ENCODE results near the gene PWP1.
"Not testable (repeated sequence)": the region's sequence is repeated elsewhere in the genome, so short reads cannot be mapped to it uniquely, and the experiment has no call there.

The PWP1 gene

GRCh38 chr12:107668320-107669098, 17.1 kb upstream of the PWP1 start:
- Histone ChIP-seq H2AFZ (ENCODE audit: low read length, unreplicated experiment) (no peak overlapping the region), H3K27me3 (ENCODE audit: insufficient read depth, low read length) (peaks cover 77% of the 10 kb centered on the region), H3K79me2 (ENCODE audit: control insufficient read depth, insufficient read depth, low read length, unreplicated experiment) (no peaks in the 10 kb centered on the region), H3K4me1 (ENCODE audit: control insufficient read depth, insufficient read depth, low read length, unreplicated experiment) (no peaks in the 10 kb centered on the region), H3K36me3 (ENCODE audit: insufficient read depth, low read length) (no peaks in the 10 kb centered on the region), H3K27ac (ENCODE audit: low read depth, low read length) (no peak overlapping the region), H3K4me3 (ENCODE audit: low read depth, low read length) (no peak overlapping the region)

GRCh38 chr12:107669946-107670345, 15.7 kb upstream of the PWP1 start:
- Histone ChIP-seq H2AFZ (ENCODE audit: low read length, unreplicated experiment) (no peak overlapping the region), H3K79me2 (ENCODE audit: control insufficient read depth, insufficient read depth, low read length, unreplicated experiment) (no peaks in the 10 kb centered on the region), H3K4me1 (ENCODE audit: control insufficient read depth, insufficient read depth, low read length, unreplicated experiment) (no peaks in the 10 kb centered on the region), H3K36me3 (ENCODE audit: insufficient read depth, low read length) (no peaks in the 10 kb centered on the region), H3K4me3 (ENCODE audit: low read depth, low read length) (no peak overlapping the region), H3K27me3 (ENCODE audit: insufficient read depth, low read length) (peaks cover 75% of the 10 kb centered on the region), H3K27ac (ENCODE audit: low read depth, low read length) (no peak overlapping the region)

GRCh38 chr12:107670999-107671643, 14.5 kb upstream of the PWP1 start:
- no peak overlapping the region for H3K4me3 ChIP-seq (ENCODE audit: low read depth, low read length)
- H3K4me1 ChIP-seq (ENCODE audit: control insufficient read depth, insufficient read depth, low read length, unreplicated experiment): no peaks in the 10 kb centered on the region
- no peaks in the 10 kb centered on the region for H3K36me3 ChIP-seq (ENCODE audit: insufficient read depth, low read length)
- peaks cover 68% of the 10 kb centered on the region for H3K27me3 ChIP-seq (ENCODE audit: insufficient read depth, low read length)
- H3K27ac ChIP-seq (ENCODE audit: low read depth, low read length): no peak overlapping the region
- H2AFZ ChIP-seq (ENCODE audit: low read length, unreplicated experiment): no peak overlapping the region
- H3K79me2 ChIP-seq (ENCODE audit: control insufficient read depth, insufficient read depth, low read length, unreplicated experiment): no peaks in the 10 kb centered on the region

- no peak overlapping the region for H3K27ac ChIP-seq (ENCODE audit: low read depth, low read length)
- H3K4me3 ChIP-seq (ENCODE audit: low read depth, low read length): no peak overlapping the region
- H2AFZ ChIP-seq (ENCODE audit: low read length, unreplicated experiment): no peak overlapping the region
- no peaks in the 10 kb centered on the region for H3K36me3 ChIP-seq (ENCODE audit: insufficient read depth, low read length)
- H3K27me3 ChIP-seq (ENCODE audit: insufficient read depth, low read length): peaks cover 46% of the 10 kb centered on the region
- H3K79me2 ChIP-seq (ENCODE audit: control insufficient read depth, insufficient read depth, low read length, unreplicated experiment): no peaks in the 10 kb centered on the region
- no peaks in the 10 kb centered on the region for H3K4me1 ChIP-seq (ENCODE audit: control insufficient read depth, insufficient read depth, low read length, unreplicated experiment)
Observed at GRCh38 chr12:107677671-107678070, 7.9 kb upstream of the PWP1 start.

GRCh38 chr12:107679336-107679735, 6.3 kb upstream of the PWP1 start:
- Histone ChIP-seq H2AFZ (ENCODE audit: low read length, unreplicated experiment) (no peak overlapping the region), H3K79me2 (ENCODE audit: control insufficient read depth, insufficient read depth, low read length, unreplicated experiment) (no peaks in the 10 kb centered on the region), H3K4me3 (ENCODE audit: low read depth, low read length) (no peak overlapping the region), H3K4me1 (ENCODE audit: control insufficient read depth, insufficient read depth, low read length, unreplicated experiment) (peaks cover under 1% of the 10 kb centered on the region), H3K36me3 (ENCODE audit: insufficient read depth, low read length) (no peaks in the 10 kb centered on the region), H3K27me3 (ENCODE audit: insufficient read depth, low read length) (peaks cover 34% of the 10 kb centered on the region), H3K27ac (ENCODE audit: low read depth, low read length) (no peak overlapping the region)

- Histone ChIP-seq H3K27ac (ENCODE audit: low read depth, low read length) (no peak overlapping the region), H3K27me3 (ENCODE audit: insufficient read depth, low read length) (peaks cover 34% of the 10 kb centered on the region), H3K79me2 (ENCODE audit: control insufficient read depth, insufficient read depth, low read length, unreplicated experiment) (peaks cover 9% of the 10 kb centered on the region), H3K36me3 (ENCODE audit: insufficient read depth, low read length) (no peaks in the 10 kb centered on the region), H3K4me3 (ENCODE audit: low read depth, low read length) (no peak overlapping the region), H2AFZ (ENCODE audit: low read length, unreplicated experiment) (no peak overlapping the region), H3K4me1 (ENCODE audit: control insufficient read depth, insufficient read depth, low read length, unreplicated experiment) (peaks cover 6% of the 10 kb centered on the region)
Observed at GRCh38 chr12:107681455-107681835, 4.2 kb upstream of the PWP1 start.

- Histone ChIP-seq H3K79me2 (ENCODE audit: control insufficient read depth, insufficient read depth, low read length, unreplicated experiment) (peaks cover 16% of the 10 kb centered on the region), H3K4me1 (ENCODE audit: control insufficient read depth, insufficient read depth, low read length, unreplicated experiment) (peaks cover 10% of the 10 kb centered on the region), H3K27me3 (ENCODE audit: insufficient read depth, low read length) (peaks cover 32% of the 10 kb centered on the region), H3K36me3 (ENCODE audit: insufficient read depth, low read length) (no peaks in the 10 kb centered on the region), H2AFZ (ENCODE audit: low read length, unreplicated experiment) (no peak overlapping the region), H3K27ac (ENCODE audit: low read depth, low read length) (no peak overlapping the region), H3K4me3 (ENCODE audit: low read depth, low read length) (no peak overlapping the region)
Observed at GRCh38 chr12:107681836-107682820, 3.5 kb upstream of the PWP1 start.

GRCh38 chr12:107684029-107684795, 1.4 kb upstream of the PWP1 start:
- peaks cover 12% of the 10 kb centered on the region for H3K27me3 ChIP-seq (ENCODE audit: insufficient read depth, low read length)
- H3K36me3 ChIP-seq (ENCODE audit: insufficient read depth, low read length): peaks cover 8% of the 10 kb centered on the region
- H3K79me2 ChIP-seq (ENCODE audit: control insufficient read depth, insufficient read depth, low read length, unreplicated experiment): peaks cover 28% of the 10 kb centered on the region
- H3K4me3 ChIP-seq (ENCODE audit: low read depth, low read length): peak overlapping the region; percentile 97
- H3K4me1 ChIP-seq (ENCODE audit: control insufficient read depth, insufficient read depth, low read length, unreplicated experiment): peaks cover 13% of the 10 kb centered on the region
- H2AFZ ChIP-seq (ENCODE audit: low read length, unreplicated experiment): peak overlapping the region; percentile 98
- no peak overlapping the region for H3K27ac ChIP-seq (ENCODE audit: low read depth, low read length)

- peak overlapping the region; percentile 98 for H2AFZ ChIP-seq (ENCODE audit: low read length, unreplicated experiment)
- peaks cover 13% of the 10 kb centered on the region for H3K4me1 ChIP-seq (ENCODE audit: control insufficient read depth, insufficient read depth, low read length, unreplicated experiment)
- peaks cover 28% of the 10 kb centered on the region for H3K79me2 ChIP-seq (ENCODE audit: control insufficient read depth, insufficient read depth, low read length, unreplicated experiment)
- peaks cover 13% of the 10 kb centered on the region for H3K36me3 ChIP-seq (ENCODE audit: insufficient read depth, low read length)
- peak overlapping the region; percentile 97 for H3K4me3 ChIP-seq (ENCODE audit: low read depth, low read length)
- peaks cover 4% of the 10 kb centered on the region; the same call in 1 of the 2 replicates for H3K27me3 ChIP-seq (ENCODE audit: insufficient read depth, low read length)
- peak overlapping the region; percentile 65 for H3K27ac ChIP-seq (ENCODE audit: low read depth, low read length)
Observed at GRCh38 chr12:107684990-107685359, 624 bp upstream of the PWP1 start.

GRCh38 chr12:107695772-107696171, 10.2 kb downstream of the PWP1 start:
- not testable (repeated sequence) for H3K27me3 ChIP-seq (ENCODE audit: insufficient read depth, low read length); H3K79me2 ChIP-seq (ENCODE audit: control insufficient read depth, insufficient read depth, low read length, unreplicated experiment); H2AFZ ChIP-seq (ENCODE audit: low read length, unreplicated experiment); H3K4me3 ChIP-seq (ENCODE audit: low read depth, low read length); H3K4me1 ChIP-seq (ENCODE audit: control insufficient read depth, insufficient read depth, low read length, unreplicated experiment); H3K27ac ChIP-seq (ENCODE audit: low read depth, low read length)
- peaks cover 74% of the 10 kb centered on the region for H3K36me3 ChIP-seq (ENCODE audit: insufficient read depth, low read length)

All from ACC112 (cell line).